HG02870 (cell line): ENCODE measurements around the gene EEF1A2.

Source experiments
- ATAC-seq: cut with Tn5 transposase; IDR thresholded peaks from one replicate; pipeline ENCODE4 v1.9.1; 2021; ENCODE audit warnings: mild to moderate bottlenecking, moderate library complexity; ENCODE audit not compliant: unreplicated experiment

Gene EEF1A2

GRCh38 chr20:63498960-63499337 is at the start of gene EEF1A2:
Gene EEF1A2, minus strand, starts transcription at chr20:63499083. Its CDS starts 1,320 bp downstream, at chr20:63497763.
- ATAC-seq, result no peak

DNA sequence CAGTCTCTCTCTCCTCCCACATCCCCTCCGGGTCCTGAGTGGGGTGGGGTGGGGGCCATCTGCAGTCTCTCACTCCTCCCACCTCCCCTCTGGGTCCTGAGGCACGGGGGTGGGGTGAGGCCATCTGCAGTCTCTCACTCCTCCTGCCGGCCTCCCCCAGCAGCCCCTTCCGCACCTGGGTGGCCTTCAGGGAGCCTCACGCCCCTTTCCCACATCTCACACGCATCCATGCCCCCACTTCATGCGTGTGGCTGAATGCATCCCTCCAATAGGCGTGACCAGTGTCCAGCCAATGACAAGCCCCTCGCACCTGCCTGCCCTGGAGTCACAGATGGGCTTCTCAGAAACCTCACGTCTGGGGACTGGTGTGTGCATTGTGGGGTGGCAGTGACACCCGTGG is 49.7 kb upstream of the EEF1A2 start:
- no peak for ATAC-seq

DNA sequence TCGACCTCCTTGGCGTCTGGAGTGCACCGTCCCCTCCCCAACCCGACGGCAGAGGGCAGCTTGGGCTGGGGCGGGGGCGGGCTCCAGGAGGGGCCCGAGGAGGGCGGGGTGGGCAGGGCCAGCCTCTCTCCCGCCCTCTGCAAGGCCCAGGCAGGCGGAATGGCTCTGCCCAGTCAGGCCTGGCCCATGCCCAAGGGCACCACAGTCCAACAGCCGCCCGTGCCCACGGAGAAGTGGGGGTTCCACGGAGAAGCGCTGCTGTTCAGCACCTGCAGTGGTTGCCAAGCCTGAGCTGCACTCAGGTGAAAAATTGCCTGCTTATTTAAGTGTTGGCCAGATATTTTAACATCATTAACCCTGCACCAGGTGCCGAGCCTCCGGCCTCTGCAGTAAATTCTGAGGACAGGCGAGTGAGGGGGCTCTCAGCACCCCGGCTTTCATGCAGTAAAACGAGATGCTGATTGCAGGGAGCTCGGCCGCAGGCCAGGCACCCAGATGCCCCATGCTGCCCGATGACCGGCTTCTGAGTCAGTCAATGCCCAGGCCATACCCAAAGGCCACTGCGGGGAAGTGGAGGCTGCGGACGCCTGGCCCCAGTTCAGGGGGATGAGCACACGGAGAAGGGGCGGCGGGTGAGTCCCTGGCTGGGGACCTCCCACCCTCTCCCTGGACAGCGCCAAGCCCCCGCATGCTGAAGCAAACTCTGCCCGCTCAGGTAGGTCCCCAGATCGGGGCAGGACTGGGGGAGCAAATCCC is 49.0 kb upstream of the EEF1A2 start, which contains the start of gene SRMS:
SRMS (minus strand) TSS at position 25 of the 756 bp plus-strand sequence. CDS start 286 bp downstream, outside the sequence.
- ATAC-seq, result no peak

DNA sequence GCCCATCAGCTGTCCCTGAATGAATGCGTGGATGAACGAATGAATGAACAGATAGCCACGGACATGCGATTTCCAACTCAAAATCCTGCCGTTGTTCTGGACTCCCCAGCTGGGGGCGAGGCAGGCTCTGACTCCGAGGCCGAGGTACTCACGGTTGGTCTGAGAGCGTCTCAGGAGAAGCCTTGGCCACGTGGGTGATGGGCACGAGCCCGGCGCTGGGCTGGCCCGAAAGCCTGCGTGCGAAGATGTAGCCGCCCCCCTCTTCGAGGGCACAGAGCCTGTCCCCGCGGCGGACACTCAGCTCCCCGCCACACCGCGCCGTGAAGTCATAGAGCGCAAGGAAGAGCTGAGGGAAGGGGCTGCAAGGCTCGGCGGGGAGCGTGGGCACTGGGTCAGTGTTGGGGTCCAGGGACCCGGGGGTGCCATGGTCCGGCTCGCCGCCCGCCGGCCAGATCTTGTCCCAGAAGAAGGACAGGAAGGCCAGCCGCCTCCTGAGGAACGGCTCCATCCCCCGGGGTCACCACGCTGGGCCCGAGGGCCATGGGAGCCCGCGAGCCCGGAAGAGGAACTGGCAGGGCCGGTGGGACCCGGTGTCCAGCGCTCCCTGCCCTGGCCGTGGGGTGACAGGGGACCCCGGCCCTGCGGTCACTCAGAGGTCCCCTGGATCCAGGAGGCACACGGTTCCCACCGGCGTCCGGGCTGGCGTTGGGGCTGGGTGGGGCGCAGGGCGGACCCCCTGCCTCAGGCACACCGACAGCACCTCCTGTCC is 48.3 kb upstream of the EEF1A2 start:
- no peak for ATAC-seq

GRCh38 chr20:63546256-63546955 is 47.5 kb upstream of the EEF1A2 start:
- no peak for ATAC-seq

- ATAC-seq, result no peak
Measured at GRCh38 chr20:63545814-63546213, 46.9 kb upstream of the EEF1A2 start.

DNA sequence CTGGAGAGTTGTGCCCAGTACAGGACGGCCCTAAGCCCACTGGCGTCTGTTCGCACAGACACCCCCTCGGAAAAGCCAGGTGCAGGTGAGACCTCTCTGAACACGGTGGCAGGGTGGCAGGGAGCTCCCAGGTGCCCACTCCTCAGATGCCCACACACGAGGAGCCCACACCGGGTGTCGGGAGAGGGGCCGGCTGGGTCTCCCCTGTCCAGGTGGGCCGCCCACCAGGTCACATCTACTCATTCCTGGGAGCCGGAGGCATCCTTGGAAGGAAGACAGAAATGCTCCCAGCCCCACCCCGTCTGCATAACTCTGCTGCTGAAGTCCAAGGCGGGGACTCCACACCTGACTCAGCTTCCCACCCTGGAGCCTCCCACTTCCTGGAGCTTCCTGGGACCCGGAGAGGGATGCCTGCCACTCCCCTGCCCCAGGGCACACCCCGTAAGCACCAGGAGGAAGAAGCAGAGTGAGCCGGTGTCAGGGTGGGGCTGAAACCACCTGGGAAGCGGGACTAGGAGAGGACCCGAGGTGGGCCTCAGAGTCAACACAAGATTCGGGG is 46.2 kb upstream of the EEF1A2 start:
- ATAC-seq, result no peak

DNA sequence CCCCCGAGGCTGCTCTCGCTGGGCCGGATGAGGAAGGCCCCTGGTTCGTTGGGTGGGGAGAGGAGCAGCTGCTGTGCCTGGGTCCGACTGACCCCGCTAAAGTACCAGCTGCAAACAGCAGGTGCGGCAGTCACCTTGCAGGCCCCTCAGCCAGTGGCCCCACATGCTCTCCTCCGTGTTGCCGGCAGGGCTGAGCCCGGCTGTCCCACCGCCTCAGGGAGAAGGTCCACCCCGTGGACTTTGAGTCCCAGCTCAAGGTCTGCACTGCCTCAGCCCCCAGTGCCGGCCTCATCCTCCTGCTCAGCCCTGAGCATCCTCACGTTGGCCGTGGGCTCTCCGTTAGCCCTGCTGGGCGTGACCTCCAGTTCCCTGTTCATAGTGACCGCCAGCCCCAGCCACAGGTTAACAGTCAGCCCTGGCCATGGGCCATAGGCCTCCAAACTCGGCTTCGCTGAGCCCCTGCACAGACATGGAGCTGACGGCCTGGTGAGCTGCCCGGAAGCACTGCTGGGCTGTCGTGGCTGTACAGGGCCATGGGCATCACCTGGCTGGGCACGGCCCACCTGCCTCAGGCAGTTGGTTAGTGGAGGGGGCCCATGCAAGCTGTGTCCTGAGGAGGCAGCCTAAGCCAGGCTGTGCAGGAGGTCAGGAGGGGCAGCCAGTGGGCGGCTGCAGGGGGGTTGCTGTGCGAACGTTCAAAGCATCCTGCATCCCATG is 45.5 kb upstream of the EEF1A2 start:
- ATAC-seq, result no peak

DNA sequence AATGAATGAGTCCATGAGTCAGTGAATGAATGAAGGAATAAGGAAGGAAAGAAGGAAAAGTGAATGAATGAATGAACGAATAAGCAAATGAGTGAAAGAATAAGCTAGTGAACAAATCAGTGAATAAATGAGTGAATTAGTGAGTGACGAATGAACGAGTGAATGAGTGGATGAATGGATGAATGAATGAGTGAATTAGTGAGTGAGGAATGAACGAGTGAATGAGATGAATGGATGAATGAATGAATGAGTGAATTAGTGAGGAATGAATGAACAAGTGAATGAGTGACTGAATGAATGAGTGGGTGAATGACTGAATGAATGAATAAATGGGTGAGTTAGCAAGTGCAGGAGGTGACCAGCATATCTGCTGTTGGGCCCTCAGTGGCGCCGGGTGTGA is 44.9 kb upstream of the EEF1A2 start:
- ATAC-seq, result no peak

DNA sequence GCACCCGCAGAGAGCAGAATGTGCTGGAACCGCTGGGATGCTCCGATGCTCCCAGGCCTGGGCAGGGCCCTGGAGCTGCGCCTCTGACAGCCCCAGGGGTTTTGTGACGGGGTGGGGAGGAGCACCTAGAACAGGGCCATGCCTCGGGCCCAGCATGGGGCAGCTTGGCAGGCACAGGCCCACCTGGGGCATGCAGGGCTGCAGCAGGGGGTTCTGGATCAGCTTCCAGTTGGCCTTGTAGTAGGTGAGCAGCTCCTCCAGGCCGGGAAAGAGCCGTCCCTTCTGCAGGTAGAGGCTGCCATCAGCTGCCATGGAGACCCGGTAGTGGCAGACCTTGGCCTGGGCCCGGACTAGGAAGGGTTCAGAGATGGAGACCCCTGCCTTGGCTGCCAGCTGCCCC is 44.2 kb upstream of the EEF1A2 start:
- ATAC-seq, result no peak

DNA sequence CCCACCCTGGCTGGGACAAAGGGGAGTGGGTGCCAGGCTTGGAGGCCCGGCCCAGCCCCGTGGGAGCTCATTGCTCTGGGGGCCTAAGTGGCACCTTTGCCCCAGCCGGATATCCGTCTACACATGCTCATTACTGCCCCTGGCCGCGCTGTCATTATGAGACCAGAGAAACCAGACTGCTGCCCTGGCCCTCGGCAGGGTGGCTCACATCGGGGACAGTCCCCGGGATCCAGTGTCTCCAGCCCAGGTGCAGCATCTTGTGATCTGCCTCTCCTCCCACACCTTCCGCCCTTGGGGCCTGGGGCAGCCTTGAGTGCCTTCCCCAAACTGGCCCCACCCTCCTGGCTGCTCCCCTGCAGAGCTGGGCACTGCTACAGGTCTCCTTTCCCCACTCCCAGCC is 43.8 kb upstream of the EEF1A2 start:
- ATAC-seq, result no peak

DNA sequence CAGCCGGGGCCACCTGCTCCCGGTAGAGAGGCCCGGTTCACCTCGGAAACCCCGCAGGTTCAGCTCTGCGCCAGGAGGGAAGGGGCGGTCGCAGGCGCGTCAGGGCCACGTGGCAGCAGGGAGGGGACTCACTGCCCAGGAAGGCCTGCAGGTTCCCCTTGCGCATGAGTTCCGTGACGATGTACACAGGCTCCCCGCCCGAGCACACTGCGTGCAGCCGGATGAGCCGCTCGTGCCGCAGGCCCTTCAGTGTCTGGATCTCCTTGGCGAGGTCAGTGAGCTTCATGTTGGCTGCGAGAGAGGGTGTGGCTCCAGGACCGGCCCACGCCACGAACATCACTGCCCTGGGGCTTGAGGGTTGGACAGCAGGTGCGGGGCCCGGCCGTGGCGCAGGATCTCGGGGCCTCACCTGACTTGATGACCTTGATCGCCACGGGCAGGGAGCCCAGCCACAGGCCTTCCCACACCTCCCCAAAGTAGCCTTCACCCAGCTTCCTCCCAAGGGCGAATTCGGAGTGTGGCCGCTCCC is 43.2 kb upstream of the EEF1A2 start:
- ATAC-seq, result no peak

GRCh38 chr20:63541371-63541770 is 42.5 kb upstream of the EEF1A2 start:
- no peak for ATAC-seq

- no peak for ATAC-seq
Measured at GRCh38 chr20:63540417-63541186, 41.7 kb upstream of the EEF1A2 start.

DNA sequence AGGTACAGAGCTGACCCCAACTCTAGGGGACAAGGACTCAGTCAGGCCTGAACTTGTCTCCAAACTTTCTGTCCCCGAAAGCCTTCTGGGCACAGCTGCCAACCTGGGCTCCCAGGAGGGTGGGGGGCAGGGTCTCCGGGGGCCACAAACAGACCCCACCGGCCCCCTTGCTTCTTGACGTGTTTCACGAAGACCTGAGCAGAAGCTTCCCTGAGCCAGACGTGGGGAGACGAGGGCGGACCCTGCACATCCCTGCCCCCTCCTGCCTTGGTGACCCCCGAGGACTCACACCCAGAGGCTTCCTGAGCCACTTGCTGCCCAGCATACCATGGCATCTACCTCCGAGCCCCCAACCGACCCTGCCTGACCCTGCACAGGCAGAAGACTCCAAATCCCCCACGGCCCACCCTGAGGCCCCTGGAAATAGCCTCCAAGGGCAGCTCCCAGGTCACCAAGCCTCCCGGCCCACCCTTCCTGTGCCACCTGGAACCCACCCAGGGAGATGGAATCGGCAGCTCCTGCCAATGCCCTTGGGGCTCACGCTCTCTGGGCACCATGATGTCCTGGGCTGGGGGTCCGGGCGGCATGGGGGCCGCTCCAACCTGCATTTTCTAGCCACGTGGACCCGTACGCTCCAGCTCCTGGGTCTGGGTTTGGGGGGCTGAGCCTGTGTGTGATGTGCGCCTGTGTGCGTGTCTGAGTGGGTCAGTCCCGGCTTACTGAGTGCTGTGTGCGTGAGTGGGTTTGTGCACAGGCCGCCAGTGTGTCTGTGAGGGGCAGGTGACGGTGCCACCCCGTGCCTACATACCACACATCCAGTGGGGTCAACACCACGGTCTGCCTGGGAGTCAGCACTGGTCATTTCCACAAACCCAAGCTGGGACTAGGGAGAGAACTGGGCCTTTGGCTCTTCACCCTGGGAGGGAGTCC is 40.8 kb upstream of the EEF1A2 start:
- ATAC-seq, result no peak

GRCh38 chr20:63539092-63539430 is 40.2 kb upstream of the EEF1A2 start:
- no peak for ATAC-seq

DNA sequence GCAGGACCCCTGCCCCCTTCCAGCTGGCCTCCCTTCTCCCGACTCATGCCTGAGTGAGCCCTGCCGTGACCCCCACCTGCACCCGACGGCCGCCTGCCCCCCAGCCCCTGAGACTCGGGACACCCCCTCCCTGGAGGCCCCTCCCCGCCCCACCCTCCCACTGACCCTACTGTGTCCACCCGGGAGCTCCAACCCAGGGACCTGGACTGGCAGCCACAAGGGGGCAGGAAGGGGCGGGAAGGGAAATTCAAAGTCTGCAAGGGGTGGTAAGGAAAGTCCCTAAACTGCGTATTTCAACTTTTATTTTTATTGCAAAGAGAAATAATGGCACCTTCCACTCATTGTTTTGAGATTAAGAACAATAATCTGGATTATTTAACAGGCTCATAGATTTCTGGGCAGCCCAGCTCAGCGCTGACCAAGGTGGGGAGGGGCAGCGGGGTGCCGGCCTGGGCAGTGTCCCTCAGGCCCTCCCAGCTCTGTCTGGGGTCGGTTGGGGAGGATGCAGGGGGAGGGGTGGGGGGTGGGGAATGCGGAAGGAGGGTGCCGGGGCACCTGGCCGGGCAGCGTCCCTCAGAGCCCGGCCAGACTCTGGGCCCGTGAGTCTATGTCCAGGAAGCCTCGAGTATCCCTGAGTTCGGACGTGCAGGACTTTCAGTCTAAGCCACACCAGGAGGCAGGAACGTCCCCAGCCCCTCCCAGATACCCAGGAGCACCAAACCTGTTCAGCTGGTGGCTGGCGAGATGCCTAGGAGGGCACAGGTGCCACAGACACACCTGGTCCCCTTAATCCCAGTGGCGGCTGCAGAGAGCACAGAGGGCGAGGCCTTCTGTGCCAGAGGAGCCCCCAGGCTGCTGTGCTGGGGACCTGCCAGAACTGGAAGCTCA is 39.6 kb upstream of the EEF1A2 start:
- no peak for ATAC-seq
